Psoas muscle (tissue), 8 donors: Measurements from ENCODE around the gene C6. TPM values are rescaled to one million over a fixed set of nuclear protein-coding genes. Genes with fewer than 3 reads are reported as not detected.

Source experiments
- ATAC-seq, 4 donors: fragments of 200-7000 bp; cut with Tn5 transposase; one replicate each; pipeline ENCODE4 v1.9.1; 2020; ENCODE audit warnings: moderate library complexity in 3 of 4, mild to moderate bottlenecking in 2 of 4
- DNase-seq, 2 donors: peaks; one replicate each; pipeline ENCODE4 v3.0.0-alpha.2; 2020
- H3K27ac ChIP-seq: fragments of 200-600 bp; one replicate; pipeline ENCODE4 v1.8.0; 2022
- H3K27me3 ChIP-seq, 3 donors: fragments of 200-600 bp in 1 of 3; one replicate each; pipeline versions ENCODE4 v1.6.1 to v1.8.0; 2013 to 2022; ENCODE audit warnings: low read length in 2 of 3, mild to moderate bottlenecking in 2 of 3, moderate library complexity in 1 of 3; ENCODE audit not compliant: insufficient read depth in 3 of 3
- H3K36me3 ChIP-seq, 2 donors: fragments of 200-600 bp in 1 of 2; one replicate each; pipeline versions ENCODE4 v1.6.1 to v1.8.0; 2013 to 2022; ENCODE audit warnings: low read depth in 1 of 2, mild to moderate bottlenecking in 1 of 2, moderate library complexity in 1 of 2; ENCODE audit not compliant: insufficient read depth in 1 of 2
- H3K4me1 ChIP-seq: fragments of 200-600 bp; one replicate; pipeline ENCODE4 v1.8.0; 2022
- H3K4me3 ChIP-seq: fragments of 200-600 bp; one replicate; pipeline ENCODE4 v1.8.0; 2022; ENCODE audit warnings: mild to moderate bottlenecking
- H3K9me3 ChIP-seq: fragments of 200-600 bp; one replicate; pipeline ENCODE4 v1.8.0; 2022
- CTCF ChIP-seq: fragments of 200-600 bp; IDR thresholded peaks from one replicate; pipeline ENCODE4 v1.8.0; 2022; ENCODE audit warnings: antibody characterized with exemption
- WGBS, 3 donors: extraction: QIAGEN DNeasy Blood & Tissue Kit; methylation state at CpG; one replicate each; pipeline versions ENCODE4 v1.1.6 to v1.1.7; 2013; 5-methylcytosine and 5-hydroxymethylcytosine counted together
- intact Hi-C, 2 donors: fragments of 100-400 bp; cut with DNase I; formaldehyde crosslinking; loops; one replicate each; pipeline versions ENCODE4 v1.11.0 to v1.14.2; 2022
- polyA plus RNA-seq, 3 donors: library from polyadenylated mRNA; stranded (reverse); fragments of 200-250 nt; gene quantifications; one replicate each; pipeline ENCODE4 v1.2.3, GENCODE V29; 2013
- total RNA-seq, 4 donors: library from RNA; stranded (reverse); fragmentation: NEBNext Ultra II Directional in 2 of 4; extraction: Animal tissue kit (Norgen Biotek cat#: 25700) in 2 of 4; gene quantifications; one replicate each; pipeline versions ENCODE4 v1.2.1 to v1.2.4, GENCODE V29; 2021 to 2023
- donor health status: healthy with polysubstance abuse.
- donor health status: DM: no; HTN: no; CAD: no; lungs with moderate emphysema.
- donor health status: Bipolar disorder and iron deficiency.
- donor health status: healthy.
- donor health status: DM: yes; HTN: yes; CAD: no.
- donor health status: DM: no; HTN: no; CAD: no.
- donor health status: DM: no; HTN: no; CAD: no.
- donor health status: DM: yes; HTN: yes; CAD: no.

Gene C6
- total and polyA plus RNA-seq, 7 donors, result 0.13 to 1.1 (median 0.17) TPM

- no peaks in the 10 kb centered on the region for H3K4me1 ChIP-seq
- no peaks in the 10 kb centered on the region for H3K36me3 ChIP-seq
- no peak for ATAC-seq
- WGBS, 3 donors, result 81 to 84% (median 83%) methylated on average over 2 of the region's 2 CpGs
- intact Hi-C loops, result no loop called here
- no peak overlapping the region for H3K27ac ChIP-seq
- H3K27me3 ChIP-seq, result no peaks in the 10 kb centered on the region
- DNase-seq, result no peak
- H3K4me3 ChIP-seq, result no peak overlapping the region
- no peaks in the 10 kb centered on the region for H3K9me3 ChIP-seq
- no peak for TF ChIP-seq CTCF
These were observed 10.3 kb downstream of the C6 start for GRCh38 chr5:41203033-41203432.

GRCh38 chr5:41201082-41201772 lies 12.1 kb downstream of the C6 start:
- Histone ChIP-seq H3K36me3 (no peaks in the 10 kb centered on the region), H3K9me3 (no peaks in the 10 kb centered on the region), H3K4me1 (no peaks in the 10 kb centered on the region), H3K27me3 (no peaks in the 10 kb centered on the region), H3K4me3 (no peak overlapping the region), H3K27ac (no peak overlapping the region)
- TF ChIP-seq CTCF, result no peak
- ATAC-seq (no peak), DNase-seq (no peak)
- intact Hi-C loops, result no loop called here
- WGBS, 3 donors, result 76 to 81% (median 81%) methylated on average over 1 of the region's 1 CpG

DNA sequence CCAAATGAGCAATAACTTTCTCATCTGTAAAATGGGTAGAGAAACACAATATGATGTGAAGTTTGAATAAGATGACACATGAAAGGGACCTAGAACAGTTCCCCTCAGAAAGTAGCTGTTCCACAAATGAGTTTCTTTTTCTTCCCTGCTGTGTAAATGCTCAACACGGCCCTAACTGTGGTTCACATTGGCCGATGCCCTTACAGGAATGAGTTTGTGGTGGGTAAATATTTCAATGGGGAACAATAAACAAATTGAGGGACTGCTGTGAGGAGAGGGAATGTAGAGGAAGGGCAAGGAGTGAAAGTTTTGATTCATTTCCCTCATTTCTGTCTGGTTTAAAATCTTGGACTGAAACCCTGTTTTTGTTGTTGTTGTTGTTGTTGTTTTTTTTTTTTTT lies 12.8 kb downstream of the C6 start:
- DNase-seq, result no peak
- no peak for TF ChIP-seq CTCF
- Histone ChIP-seq H3K4me3 (no peak overlapping the region), H3K4me1 (no peaks in the 10 kb centered on the region), H3K27ac (no peak overlapping the region), H3K27me3 (no peaks in the 10 kb centered on the region), H3K9me3 (no peaks in the 10 kb centered on the region), H3K36me3 (no peaks in the 10 kb centered on the region)
- intact Hi-C loops, result no loop called here
- 71 to 82% (median 80%) methylated on average over 2 of the region's 2 CpGs for WGBS, 3 donors
- ATAC-seq, result no peak

DNA sequence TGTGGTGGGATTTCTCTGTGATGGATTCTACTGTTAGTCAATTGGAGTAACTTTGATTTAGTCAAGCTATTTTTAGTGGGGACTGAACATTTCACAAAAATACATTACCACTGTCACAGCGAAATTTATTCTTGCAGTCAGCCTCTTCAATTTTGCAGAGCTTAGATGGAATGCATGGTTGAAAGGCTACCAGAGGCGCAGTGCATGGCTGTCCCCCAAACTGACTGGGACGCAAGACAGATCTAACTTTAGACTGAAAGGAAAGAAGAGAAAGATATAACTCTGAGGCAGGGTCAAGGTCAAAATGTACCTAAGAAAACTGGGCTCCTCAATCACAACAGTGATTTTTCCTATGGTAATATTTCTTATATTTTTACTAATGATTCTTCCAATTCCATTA lies 13.7 kb downstream of the C6 start:
- WGBS, 3 donors, result 13 to 54% (median 23%) methylated on average over 3 of the region's 3 CpGs
- Histone ChIP-seq H3K36me3 (no peaks in the 10 kb centered on the region), H3K4me3 (no peak overlapping the region), H3K4me1 (no peaks in the 10 kb centered on the region), H3K9me3 (no peaks in the 10 kb centered on the region), H3K27ac (no peak overlapping the region), H3K27me3 (no peaks in the 10 kb centered on the region)
- intact Hi-C loops, result no loop called here
- TF ChIP-seq CTCF, result no peak
- DNase-seq, result no peak
- ATAC-seq, result no peak

DNA sequence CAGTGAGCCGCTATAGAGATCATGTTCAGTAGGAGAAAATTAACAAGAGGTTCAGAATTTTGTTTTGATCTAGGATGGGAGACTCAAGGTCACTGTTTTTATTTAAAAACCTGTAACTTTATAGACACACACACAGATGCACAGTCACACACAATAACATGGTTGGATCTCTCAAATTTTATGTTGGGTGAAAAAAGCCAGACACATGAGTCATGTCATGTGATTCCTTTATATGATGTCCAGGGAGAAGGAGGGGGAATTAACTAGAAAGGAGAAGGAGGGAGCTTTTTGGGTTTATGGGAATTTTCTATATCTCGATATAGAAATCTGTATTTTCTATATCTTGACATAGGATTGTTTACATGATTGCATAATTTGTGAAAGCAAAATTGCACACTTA lies 17.1 kb downstream of the C6 start:
- no peaks in the 10 kb centered on the region for H3K36me3 ChIP-seq
- 91 to 93% (median 92%) methylated on average over 2 of the region's 2 CpGs for WGBS, 3 donors
- peaks cover 16% of the 10 kb centered on the region for H3K4me1 ChIP-seq
- no peak for TF ChIP-seq CTCF
- H3K27me3 ChIP-seq, result no peaks in the 10 kb centered on the region
- H3K9me3 ChIP-seq, result no peaks in the 10 kb centered on the region
- no peak for DNase-seq
- no peak for ATAC-seq
- intact Hi-C loops, result no loop called here
- no peak overlapping the region for H3K4me3 ChIP-seq
- H3K27ac ChIP-seq, result no peak overlapping the region
